Liver (tissue), 9 donors: ENCODE results near the gene PRRC2A. TPM values are rescaled to one million over a fixed set of nuclear protein-coding genes. Genes with fewer than 3 reads are reported as not detected.

Experiments
- DNase-seq: peaks from one replicate; pipeline ENCODE4 v3.0.0-alpha.2; 2017; ENCODE audit warnings: low spot score
- H3K27ac ChIP-seq, 2 donors: one replicate each; pipeline ENCODE4 v1.7.0; 2013; ENCODE audit warnings: inconsistent platforms in 2 of 2, low read length in 2 of 2, control low read depth in 1 of 2, low read depth in 1 of 2, mild to moderate bottlenecking in 1 of 2
- H3K27me3 ChIP-seq, 4 donors: one replicate each; pipeline versions ENCODE4 v1.6.1 to v1.7.0; 2013; ENCODE audit warnings: low read length in 3 of 4, inconsistent platforms in 1 of 4, mild to moderate bottlenecking in 1 of 4, moderate library complexity in 1 of 4; ENCODE audit not compliant: control insufficient read depth in 4 of 4, insufficient read depth in 4 of 4
- H3K36me3 ChIP-seq, 4 donors: one replicate each; pipeline versions ENCODE4 v1.6.1 to v1.7.0; 2013; ENCODE audit warnings: low read length in 3 of 4, mild to moderate bottlenecking in 3 of 4, low read depth in 1 of 4, moderate library complexity in 1 of 4; ENCODE audit not compliant: control insufficient read depth in 4 of 4, insufficient read depth in 3 of 4
- H3K4me1 ChIP-seq, 4 donors: one replicate each; pipeline versions ENCODE4 v1.6.1 to v1.7.0; 2013; ENCODE audit warnings: low read length in 3 of 4, mild to moderate bottlenecking in 3 of 4, moderate library complexity in 1 of 4; ENCODE audit not compliant: control insufficient read depth in 4 of 4, insufficient read depth in 4 of 4
- H3K4me3 ChIP-seq, 3 donors: one replicate each; pipeline versions ENCODE4 v1.6.1 to v1.7.0; 2013; ENCODE audit warnings: low read length in 3 of 3, control low read depth in 1 of 3, low read depth in 1 of 3, mild to moderate bottlenecking in 1 of 3
- H3K9ac ChIP-seq, 2 donors: one replicate each; pipeline ENCODE4 v1.7.0; 2013; ENCODE audit warnings: low read length in 2 of 2, mild to moderate bottlenecking in 2 of 2, moderate library complexity in 2 of 2, control low read depth in 1 of 2, low read depth in 1 of 2
- H3K9me3 ChIP-seq, 4 donors: one replicate each; pipeline versions ENCODE4 v1.6.1 to v1.7.0; 2013; ENCODE audit warnings: low read length in 3 of 4; ENCODE audit not compliant: control insufficient read depth in 4 of 4
- EGR1 ChIP-seq, 2 donors: IDR thresholded peaks; 2 replicates each; pipeline ENCODE4 v1.6.1; 2016 to 2018; ENCODE audit warnings: antibody characterized with exemption in 2 of 2, low read depth in 2 of 2
- FOXA1 ChIP-seq: IDR thresholded peaks from 2 replicates; pipeline ENCODE4 v1.6.1; 2016; ENCODE audit warnings: antibody characterized with exemption
- FOXA2 ChIP-seq: IDR thresholded peaks from 2 replicates; pipeline ENCODE4 v1.6.1; 2016; ENCODE audit warnings: antibody characterized with exemption
- HNF4A ChIP-seq, 2 donors: conservative IDR thresholded peaks; 2 replicates each; pipeline ENCODE4 v1.6.1; 2016; ENCODE audit warnings: antibody characterized with exemption in 2 of 2, mild to moderate bottlenecking in 2 of 2
- HNF4G ChIP-seq: IDR thresholded peaks from 2 replicates; pipeline ENCODE4 v1.6.1; 2016; ENCODE audit warnings: antibody characterized with exemption
- JUND ChIP-seq, 2 donors: IDR thresholded peaks; 2 replicates each; pipeline ENCODE4 v1.6.1; 2016; ENCODE audit warnings: antibody characterized with exemption in 2 of 2
- MAX ChIP-seq: IDR thresholded peaks from 2 replicates; pipeline ENCODE4 v1.6.1; 2016; ENCODE audit warnings: antibody characterized with exemption
- NR2F2 ChIP-seq: IDR thresholded peaks from 2 replicates; pipeline ENCODE4 v1.6.1; 2016; ENCODE audit warnings: antibody characterized with exemption
- RAD21 ChIP-seq, 2 donors: IDR thresholded peaks; 2 replicates each; pipeline ENCODE4 v1.6.1; 2016; ENCODE audit warnings: antibody characterized with exemption in 2 of 2, mild to moderate bottlenecking in 2 of 2
- REST ChIP-seq: IDR thresholded peaks from 2 replicates; pipeline ENCODE4 v1.6.1; 2016; ENCODE audit warnings: antibody characterized with exemption, mild to moderate bottlenecking
- RXRA ChIP-seq, 2 donors: IDR thresholded peaks; 2 replicates each; pipeline ENCODE4 v1.6.1; 2017 to 2018; ENCODE audit warnings: antibody characterized with exemption in 2 of 2, mild to moderate bottlenecking in 1 of 2
- SP1 ChIP-seq: IDR thresholded peaks from 2 replicates; pipeline ENCODE4 v1.6.1; 2018; ENCODE audit warnings: antibody characterized with exemption, mild to moderate bottlenecking
- TAF1 ChIP-seq: conservative IDR thresholded peaks from 2 replicates; pipeline ENCODE4 v1.6.1; 2016; ENCODE audit warnings: antibody characterized with exemption, mild to moderate bottlenecking
- YY1 ChIP-seq: IDR thresholded peaks from 2 replicates; pipeline ENCODE4 v1.6.1; 2016; ENCODE audit warnings: antibody characterized with exemption, mild to moderate bottlenecking
- ZBTB33 ChIP-seq: IDR thresholded peaks from 2 replicates; pipeline ENCODE4 v1.6.1; 2016; ENCODE audit warnings: antibody characterized with exemption
- WGBS: extraction: QIAGEN DNeasy Blood & Tissue Kit; methylation state at CpG from one replicate; pipeline ENCODE4 v1.1.7; 2013; 5-methylcytosine and 5-hydroxymethylcytosine counted together
- polyA plus RNA-seq, 2 donors: library from polyadenylated mRNA; stranded (reverse) in 1 of 2; unstranded in 1 of 2; fragments of 200-250 nt in 1 of 2; fragments of >200 nt in 1 of 2; fragmentation: Nextera tagmentation in 1 of 2; extraction: Ambion mirVana in 1 of 2; gene quantifications; one replicate each; pipeline versions ENCODE4 v1.2.1 to v1.2.3, GENCODE V29; 2013 to 2015
- total RNA-seq, 2 donors: library from RNA; depleted of rRNA; stranded (reverse); fragments of >200 nt; gene quantifications; one replicate each; pipeline ENCODE4 v1.2.3, GENCODE V29; 2014
- TF ChIP-seq, protein P1 (sequence below): fragments of 150-350 bp; IDR thresholded peaks from 2 replicates; pipeline ENCODE4 v1.5.1; 2017; ENCODE audit warnings: improper control_type of control experiment, low read depth, low read length; ENCODE audit not compliant: missing input control
- donor health status: healthy.
- donor health status: healthy.
- donor health status: healthy.
- donor health status: healthy.
- donor health status: healthy.

PRRC2A gene
- total and polyA plus RNA-seq, 4 donors = 21.9 to 39.3 (median 29.5) TPM

DNA sequence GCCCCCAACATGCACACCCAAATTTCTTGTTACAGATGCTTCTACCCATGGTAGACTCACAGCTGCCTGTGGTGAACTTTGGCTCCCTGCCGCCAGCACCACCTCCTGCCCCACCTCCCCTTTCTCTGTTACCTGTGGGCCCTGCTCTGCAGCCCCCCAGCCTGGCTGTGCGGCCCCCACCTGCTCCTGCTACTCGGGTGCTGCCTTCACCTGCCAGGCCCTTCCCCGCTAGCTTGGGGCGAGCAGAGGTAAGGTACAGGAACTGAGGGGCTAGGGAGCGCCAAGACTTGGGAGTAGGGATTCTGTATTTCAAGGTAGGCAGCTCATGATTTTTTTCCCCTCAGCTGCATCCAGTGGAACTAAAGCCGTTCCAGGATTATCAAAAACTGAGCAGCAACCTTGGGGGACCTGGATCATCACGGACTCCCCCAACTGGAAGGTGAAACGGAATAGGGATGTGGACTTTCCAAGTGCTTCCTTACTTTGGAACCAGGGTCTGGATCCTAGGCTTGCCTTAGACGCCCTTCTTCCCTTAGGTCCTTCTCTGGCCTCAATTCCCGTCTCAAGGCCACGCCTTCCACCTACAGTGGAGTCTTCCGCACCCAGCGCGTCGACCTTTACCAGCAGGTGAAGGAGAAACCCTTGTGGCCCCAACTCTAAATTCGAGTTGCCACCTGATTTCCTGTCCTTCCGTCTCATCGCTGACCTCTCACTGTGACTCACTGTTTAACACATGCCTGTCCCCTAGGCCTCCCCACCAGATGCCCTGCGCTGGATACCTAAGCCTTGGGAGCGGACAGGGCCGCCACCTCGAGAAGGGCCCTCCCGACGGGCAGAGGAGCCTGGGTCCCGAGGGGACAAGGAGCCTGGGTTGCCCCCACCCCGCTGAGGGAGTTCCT, 16.4 kb downstream of the PRRC2A start:
- 89% methylated on average over 27 of the region's 27 CpGs for WGBS
- no peak for TF ChIP-seq RAD21 (IDR thresholded peaks at IDR 0.05)
- no peak for TF ChIP-seq YY1
- no peak for TF ChIP-seq FOXA2
- TF ChIP-seq HNF4A (conservative IDR thresholded peaks at IDR 0.05) = no peak
- no peak for TF ChIP-seq REST
- TF ChIP-seq SP1 = no peak
- no peak for TF ChIP-seq HNF4G
- no peak for TF ChIP-seq FOXA1
- no peak for TF ChIP-seq NR2F2
- no peak for TF ChIP-seq TAF1
- no peak for TF ChIP-seq ZBTB33
- TF ChIP-seq MAX = no peak
- TF ChIP-seq RXRA (IDR thresholded peaks at IDR 0.05) = no peak
- TF ChIP-seq EGR1 (IDR thresholded peaks at IDR 0.05; ENCODE audit: low read depth in 2 of 2) = no peak
- TF ChIP-seq, protein P1, sequence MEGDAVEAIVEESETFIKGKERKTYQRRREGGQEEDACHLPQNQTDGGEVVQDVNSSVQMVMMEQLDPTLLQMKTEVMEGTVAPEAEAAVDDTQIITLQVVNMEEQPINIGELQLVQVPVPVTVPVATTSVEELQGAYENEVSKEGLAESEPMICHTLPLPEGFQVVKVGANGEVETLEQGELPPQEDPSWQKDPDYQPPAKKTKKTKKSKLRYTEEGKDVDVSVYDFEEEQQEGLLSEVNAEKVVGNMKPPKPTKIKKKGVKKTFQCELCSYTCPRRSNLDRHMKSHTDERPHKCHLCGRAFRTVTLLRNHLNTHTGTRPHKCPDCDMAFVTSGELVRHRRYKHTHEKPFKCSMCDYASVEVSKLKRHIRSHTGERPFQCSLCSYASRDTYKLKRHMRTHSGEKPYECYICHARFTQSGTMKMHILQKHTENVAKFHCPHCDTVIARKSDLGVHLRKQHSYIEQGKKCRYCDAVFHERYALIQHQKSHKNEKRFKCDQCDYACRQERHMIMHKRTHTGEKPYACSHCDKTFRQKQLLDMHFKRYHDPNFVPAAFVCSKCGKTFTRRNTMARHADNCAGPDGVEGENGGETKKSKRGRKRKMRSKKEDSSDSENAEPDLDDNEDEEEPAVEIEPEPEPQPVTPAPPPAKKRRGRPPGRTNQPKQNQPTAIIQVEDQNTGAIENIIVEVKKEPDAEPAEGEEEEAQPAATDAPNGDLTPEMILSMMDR = no peak
- no peak for TF ChIP-seq JUND (IDR thresholded peaks at IDR 0.05)
- no peak overlapping the region for H3K27ac ChIP-seq
- DNase-seq = no peak
- no peak overlapping the region for H3K9ac ChIP-seq
- H3K36me3 ChIP-seq = peaks cover 38 to 89% (median 56%) of the 10 kb centered on the region in 4 donors
- no peak overlapping the region for H3K4me3 ChIP-seq
- no peaks in the 10 kb centered on the region for H3K9me3 ChIP-seq
- peaks cover 2 to 28% (median 19%) of the 10 kb centered on the region in 4 donors for H3K4me1 ChIP-seq
- no peaks in the 10 kb centered on the region for H3K27me3 ChIP-seq
